Measurements from ENCODE around the gene POU3F3. TPM values are rescaled to one million over a fixed set of nuclear protein-coding genes. Genes with fewer than 3 reads are reported as not detected.

Gene POU3F3
- total and polyA plus RNA-seq, 10 donors: not detected

DNA sequence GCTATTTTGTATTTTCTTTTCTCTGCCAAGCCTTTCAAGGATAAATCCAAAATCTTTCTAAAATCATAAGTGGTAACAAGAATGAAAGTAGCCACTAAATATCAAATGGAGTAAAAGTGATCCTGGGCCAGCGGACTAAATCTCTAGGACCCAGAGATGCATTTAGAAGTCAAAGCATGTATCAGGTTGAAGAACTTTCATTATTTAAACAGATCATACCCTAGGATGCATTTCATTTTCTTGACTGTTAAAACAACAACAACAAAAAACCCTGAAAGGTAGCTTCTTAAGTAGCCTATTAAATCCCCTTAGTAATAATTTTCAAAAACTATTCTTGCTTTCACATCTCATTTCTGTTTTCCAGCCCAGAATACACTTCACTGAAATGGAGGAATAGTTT lies 4.8 kb upstream of the POU3F3 start:
- 8 to 18% (median 12%) methylated on average over 1 of the region's 1 CpG for WGBS, 5 donors
- Histone ChIP-seq H3K36me3 (no peaks in the 10 kb centered on the region), H3K4me1 (peaks cover 10 to 56% (median 40%) of the 10 kb centered on the region in 6 donors), H3K4me3 (no peak overlapping the region), H3K9me3 (no peaks in the 10 kb centered on the region), H3K27ac (no peak overlapping the region), H3K27me3 (replicated peaks in 1 of 7) (peaks cover 15 to 100% (median 98%) of the 10 kb centered on the region in 7 donors)
- DNase-seq: no peak
- TF ChIP-seq POLR2AphosphoS5 (IDR thresholded peaks at IDR 0.05) (no peak), POLR2A (IDR thresholded peaks at IDR 0.05) (no peak)
- TF ChIP-seq, protein P1, sequence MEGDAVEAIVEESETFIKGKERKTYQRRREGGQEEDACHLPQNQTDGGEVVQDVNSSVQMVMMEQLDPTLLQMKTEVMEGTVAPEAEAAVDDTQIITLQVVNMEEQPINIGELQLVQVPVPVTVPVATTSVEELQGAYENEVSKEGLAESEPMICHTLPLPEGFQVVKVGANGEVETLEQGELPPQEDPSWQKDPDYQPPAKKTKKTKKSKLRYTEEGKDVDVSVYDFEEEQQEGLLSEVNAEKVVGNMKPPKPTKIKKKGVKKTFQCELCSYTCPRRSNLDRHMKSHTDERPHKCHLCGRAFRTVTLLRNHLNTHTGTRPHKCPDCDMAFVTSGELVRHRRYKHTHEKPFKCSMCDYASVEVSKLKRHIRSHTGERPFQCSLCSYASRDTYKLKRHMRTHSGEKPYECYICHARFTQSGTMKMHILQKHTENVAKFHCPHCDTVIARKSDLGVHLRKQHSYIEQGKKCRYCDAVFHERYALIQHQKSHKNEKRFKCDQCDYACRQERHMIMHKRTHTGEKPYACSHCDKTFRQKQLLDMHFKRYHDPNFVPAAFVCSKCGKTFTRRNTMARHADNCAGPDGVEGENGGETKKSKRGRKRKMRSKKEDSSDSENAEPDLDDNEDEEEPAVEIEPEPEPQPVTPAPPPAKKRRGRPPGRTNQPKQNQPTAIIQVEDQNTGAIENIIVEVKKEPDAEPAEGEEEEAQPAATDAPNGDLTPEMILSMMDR (IDR thresholded peaks at IDR 0.05 in 8 of 11, conservative IDR thresholded peaks at IDR 0.05 in 3 of 11): no peak
- intact Hi-C loops (cut with DNase I; ENCODE audit: low total_unique reads): no loop called here

DNA sequence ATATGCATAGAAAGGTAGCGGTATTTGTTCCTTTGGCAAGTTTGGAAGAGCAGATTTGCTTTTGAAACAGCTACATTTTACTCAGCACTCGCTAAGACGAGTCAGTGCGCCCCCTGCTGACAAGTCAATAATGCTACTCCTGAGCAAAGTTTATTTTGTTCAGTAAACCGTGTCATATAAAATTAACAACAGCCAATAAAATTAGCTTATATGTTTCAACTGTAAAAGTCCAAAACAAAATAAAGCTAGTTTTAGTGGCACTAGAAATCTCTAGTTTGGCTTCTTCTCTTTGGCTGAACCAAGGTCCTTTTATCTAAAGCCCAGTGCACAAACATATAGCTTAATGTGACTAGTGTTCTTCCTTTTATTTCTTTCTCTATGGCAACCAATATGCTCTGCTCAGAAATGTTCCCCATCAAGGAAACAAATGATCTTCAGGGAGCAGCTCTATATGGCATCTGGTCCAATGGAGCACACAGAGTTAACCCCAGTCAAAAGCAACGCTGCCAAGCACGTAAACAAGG lies 4.2 kb upstream of the POU3F3 start:
- DNase-seq: peak; percentile 80
- Histone ChIP-seq H3K36me3 (no peaks in the 10 kb centered on the region), H3K27me3 (replicated peaks in 1 of 7) (peaks cover 16 to 100% (median 98%) of the 10 kb centered on the region in 7 donors), H3K27ac (no peak overlapping the region), H3K9me3 (no peaks in the 10 kb centered on the region), H3K4me3 (no peak overlapping the region), H3K4me1 (peaks cover 14 to 56% (median 41%) of the 10 kb centered on the region in 6 donors)
- TF ChIP-seq, protein P1 (IDR thresholded peaks at IDR 0.05 in 8 of 11, conservative IDR thresholded peaks at IDR 0.05 in 3 of 11): peak in 10 of 11 experiments; percentile 12 to 72 (median 54)
- TF ChIP-seq POLR2AphosphoS5 (IDR thresholded peaks at IDR 0.05): no peak
- WGBS, 5 donors: 5 to 9% (median 6%) methylated on average over 7 of the region's 7 CpGs
- intact Hi-C loops (cut with DNase I; ENCODE audit: low total_unique reads): no loop called here

DNA sequence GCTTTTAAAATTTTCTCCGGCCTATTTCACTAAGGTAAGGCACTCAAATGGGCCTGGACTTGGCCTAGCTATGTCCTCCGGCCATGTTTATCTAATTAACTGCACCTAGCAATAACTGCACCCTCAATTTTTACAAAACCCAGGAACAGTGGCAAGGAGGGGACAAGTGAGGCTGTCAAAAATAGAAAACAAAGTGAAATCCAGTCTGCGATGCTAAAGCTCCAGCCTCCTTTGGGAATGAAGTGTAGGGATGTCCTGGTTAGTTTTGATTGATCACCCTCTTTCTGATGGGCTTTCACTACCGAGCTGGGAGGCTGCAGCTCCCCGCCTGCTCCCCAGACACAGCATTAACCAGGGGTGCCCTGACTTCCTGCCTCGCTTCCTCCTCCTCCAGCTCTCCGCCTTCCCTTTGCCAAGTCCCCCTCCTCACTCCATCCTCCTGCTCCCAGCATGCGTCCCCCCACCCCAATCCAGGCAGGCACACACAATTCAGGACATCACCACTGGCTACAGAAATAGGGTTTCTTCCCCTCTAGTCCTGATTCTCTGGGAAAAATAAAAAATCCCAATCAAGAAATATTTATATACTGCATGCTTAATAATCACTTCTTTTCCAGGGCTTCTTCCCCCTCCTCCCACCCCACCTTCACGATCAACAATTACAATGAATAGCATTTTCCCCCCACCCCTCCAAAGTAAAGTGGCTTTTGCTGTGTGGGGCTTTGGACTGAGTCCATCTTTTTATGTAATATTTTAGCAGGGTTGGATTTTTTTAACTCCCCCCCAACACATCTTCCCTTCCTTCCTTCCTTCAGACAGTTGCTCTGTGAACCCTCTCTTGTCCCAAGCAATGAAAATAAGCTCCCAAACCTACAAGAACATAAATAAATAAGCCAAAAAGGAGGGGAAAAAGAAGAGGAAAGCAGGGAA lies 3.3 kb upstream of the POU3F3 start:
- Histone ChIP-seq H3K4me3 (no peak overlapping the region), H3K9me3 (no peaks in the 10 kb centered on the region), H3K27me3 (replicated peaks in 1 of 7) (peaks cover 14 to 97% (median 92%) of the 10 kb centered on the region in 7 donors), H3K4me1 (peaks cover 17 to 50% (median 36%) of the 10 kb centered on the region in 6 donors), H3K36me3 (no peaks in the 10 kb centered on the region), H3K27ac (no peak overlapping the region)
- intact Hi-C loops (cut with DNase I; ENCODE audit: low total_unique reads): no loop called here
- 5 to 7% (median 7%) methylated on average over 9 of the region's 9 CpGs for WGBS, 5 donors
- TF ChIP-seq, protein P1 (IDR thresholded peaks at IDR 0.05 in 8 of 11, conservative IDR thresholded peaks at IDR 0.05 in 3 of 11): no peak
- TF ChIP-seq POLR2A (IDR thresholded peaks at IDR 0.05): no peak
- TF ChIP-seq POLR2AphosphoS5 (IDR thresholded peaks at IDR 0.05): no peak
- DNase-seq: no peak

Measured in spleen (tissue), 11 donors.